K562 (cell line): Measurements from ENCODE around the gene OTOGL. TPM values are rescaled to one million over a fixed set of nuclear protein-coding genes. Genes with fewer than 3 reads are reported as not detected.

ENCODE experiments used
- ATAC-seq: fragments of 200-7000 bp; cut with Tn5 transposase; 3 replicates; pipeline ENCODE4 v1.9.1; 2020; ENCODE audit warnings: moderate library complexity
- BruUV-seq: library from RNA; stranded (reverse); fragments of 400-500 nt; replicated peaks from 2 replicates; lab custom pipeline; 2021; lab: Mats Ljungman, UMichigan
- CTCF ChIA-PET: fragments of 300-600 bp; formaldehyde crosslinking; extraction: SDS; loops from one replicate; lab custom pipeline; 2021; ENCODE audit warnings: low intra/inter-chr PET ratio; lab: Yijun Ruan, JAX
- POLR2A ChIA-PET: fragments of 300-600, 350-650 bp; sonication (Branson Sonifier 250); formaldehyde crosslinking; extraction: SDS; loops from one replicate; lab custom pipeline; 2021; ENCODE audit warnings: antibody characterized with exemption, inconsistent platforms; lab: Yijun Ruan, JAX
- DNase-seq, 4 experiments: peaks; one replicate each; pipeline versions ENCODE4 v3.0.0 to v3.0.0-alpha.2; 2011 to 2018; ENCODE audit warnings: low spot score in 3 of 4, mixed read lengths in 3 of 4; ENCODE audit errors: extremely low read depth in 1 of 4
- FAIRE-seq: peaks from 2 replicates; lab custom pipeline; 2011; peaks lifted over from hg19 to GRCh38; lab: Jason Lieb, UNC
- H2AFZ ChIP-seq: 2 replicates; pipeline ENCODE4 v1.6.0; 2011; ENCODE audit warnings: low read depth, low read length, control low read depth, inconsistent platforms
- H3K27ac ChIP-seq: fragments of 200-600 bp; 3 replicates; pipeline ENCODE4 v1.8.0; 2011; ENCODE audit warnings: low read depth, mild to moderate bottlenecking, control low read depth, inconsistent platforms, low read length, moderate library complexity, mixed read lengths; ENCODE audit errors: extremely low read depth
- H3K27me3 ChIP-seq, 2 experiments: fragments of 300-600 bp in 1 of 2; 2 replicates in 1 of 2; 3 replicates in 1 of 2; pipeline versions ENCODE4 v1.6.0 to v1.8.0; 2011; ENCODE audit warnings: inconsistent platforms in 2 of 2, low read length in 2 of 2, mild to moderate bottlenecking in 1 of 2, mixed read lengths in 1 of 2, moderate library complexity in 1 of 2; ENCODE audit not compliant: control insufficient read depth in 2 of 2, insufficient read depth in 2 of 2
- H3K36me3 ChIP-seq: fragments of 300-600 bp; 3 replicates; pipeline ENCODE4 v1.8.0; 2011; ENCODE audit warnings: mild to moderate bottlenecking, low read length, inconsistent platforms; ENCODE audit not compliant: control insufficient read depth, insufficient read depth
- H3K4me1 ChIP-seq, 2 experiments: fragments of 200-600 bp in 1 of 2; replicated peaks in 1 of 2; 2 replicates in 1 of 2; 3 replicates in 1 of 2; pipeline versions ENCODE4 v1.5.1 to v1.8.0; 2011; ENCODE audit warnings: inconsistent platforms in 2 of 2, low read length in 2 of 2, mild to moderate bottlenecking in 1 of 2, mixed read lengths in 1 of 2, moderate library complexity in 1 of 2; ENCODE audit not compliant: control insufficient read depth in 2 of 2, insufficient read depth in 2 of 2
- H3K4me2 ChIP-seq: 2 replicates; pipeline ENCODE4 v1.6.1; 2011; ENCODE audit warnings: low read length, control low read depth, inconsistent platforms, mixed read lengths; ENCODE audit not compliant: insufficient read depth
- H3K4me3 ChIP-seq: fragments of 200-600 bp; sonication (generic), shearing (Covaris generic); 2 replicates; pipeline ENCODE4 v1.5.1; 2016; ENCODE audit warnings: control low read depth, inconsistent platforms
- H3K79me2 ChIP-seq: fragments of 200-600 bp; 3 replicates; pipeline ENCODE4 v1.8.0; 2011; ENCODE audit warnings: low read length, inconsistent platforms; ENCODE audit not compliant: control insufficient read depth, insufficient read depth
- H3K9ac ChIP-seq, 2 experiments: 2 replicates each; pipeline versions ENCODE4 v1.6.0 to v1.6.1; 2011; ENCODE audit warnings: low read depth in 2 of 2, low read length in 2 of 2, control low read depth in 1 of 2, inconsistent platforms in 1 of 2, mild to moderate bottlenecking in 1 of 2, mixed read lengths in 1 of 2; ENCODE audit not compliant: insufficient read depth in 1 of 2
- H3K9me1 ChIP-seq: one replicate; pipeline ENCODE4 v1.6.0; 2011; ENCODE audit warnings: inconsistent platforms, mild to moderate bottlenecking, low read length, moderate library complexity; ENCODE audit not compliant: control insufficient read depth, insufficient read depth
- H3K9me3 ChIP-seq: replicated peaks from 2 replicates; pipeline ENCODE4 v1.5.1; 2011; ENCODE audit warnings: low read depth, low read length, inconsistent platforms; ENCODE audit not compliant: control insufficient read depth, insufficient read depth
- H4K20me1 ChIP-seq: replicated peaks from 2 replicates; pipeline ENCODE4 v1.6.1; 2011; ENCODE audit warnings: low read length, inconsistent platforms, mixed read lengths; ENCODE audit not compliant: control insufficient read depth, insufficient read depth
- ARID3A ChIP-seq: IDR thresholded peaks from 2 replicates; pipeline ENCODE4 v1.6.1; 2012; ENCODE audit warnings: low read depth, low read length, improper control_type of control experiment, borderline replicate concordance
- DDX20 ChIP-seq: fragments of 450-650 bp; IDR thresholded peaks from 2 replicates; pipeline ENCODE4 v1.6.1; 2016; ENCODE audit warnings: missing genetic modification characterization, low read depth, mild to moderate bottlenecking, missing compliant biosample characterization, moderate library complexity
- ZC3H8 ChIP-seq: fragments of 450-650 bp; IDR thresholded peaks from 2 replicates; pipeline ENCODE4 v1.6.1; 2017
- ZSCAN32 ChIP-seq: fragments of 450-650 bp; formaldehyde crosslinking; IDR thresholded peaks from 2 replicates; pipeline ENCODE4 v1.4.0; 2020; ENCODE audit warnings: mild to moderate bottlenecking, moderate library complexity
- WGBS: fragments of 100-300 bp; shearing (Covaris generic); methylation state at CpG from one replicate; pipeline ENCODE4 v1.1.6; 2016; ENCODE audit warnings: low coverage, mixed read lengths; ENCODE audit not compliant: insufficient coverage; ENCODE audit errors: missing lambda C conversion rate; 5-methylcytosine and 5-hydroxymethylcytosine counted together
- in situ Hi-C: fragments of 300-500 bp; cut with MboI; formaldehyde crosslinking; loops from 4 replicates; pipeline ENCODE4 v1.15.0; 2018; ENCODE audit warnings: inconsistent platforms, mixed read lengths
- intact Hi-C: fragments of 100-400 bp; cut with micrococcal nuclease; formaldehyde crosslinking; loops from 2 replicates; pipeline ENCODE4 v1.14.2; 2022
- polyA plus RNA-seq, 8 experiments: library from polyadenylated mRNA; depleted of rRNA in 4 of 8; stranded (reverse) in 5 of 8; unstranded in 3 of 8; fragments of >200 nt; fragmentation: Nextera tagmentation in 2 of 8; fragmentation: Illumina TruSeq in 1 of 8; extraction: Ambion mirVana in 2 of 8; extraction: Trizol in 1 of 8; gene quantifications; 2 replicates each; pipeline versions ENCODE4 v1.2.1 to v1.2.3, GENCODE V29; 2011 to 2014; ENCODE audit warnings: inconsistent platforms in 1 of 8, missing spikeins in 1 of 8
- total RNA-seq, 7 experiments: library from RNA; depleted of rRNA in 6 of 7; stranded (reverse); fragments of >200 nt in 6 of 7; fragmentation: Illumina TruSeq in 2 of 7; extraction: Trizol in 2 of 7; gene quantifications; 2 replicates each; pipeline versions ENCODE4 v1.2.1 to v1.2.3, GENCODE V29; 2011 to 2021; ENCODE audit warnings: low replicate concordance in 1 of 7
- TF ChIP-seq, protein P1 (sequence below): fragments of 450-650 bp; IDR thresholded peaks from 2 replicates; pipeline ENCODE4 v1.6.1; 2018; ENCODE audit not compliant: partially characterized antibody
- TF ChIP-seq, protein P2 (sequence below): sonication (generic); formaldehyde crosslinking; IDR thresholded peaks from 2 replicates; pipeline ENCODE4 v1.8.0; 2022; ENCODE audit warnings: missing genetic modification reagents, mild to moderate bottlenecking, borderline replicate concordance

Gene OTOGL
- total and polyA plus RNA-seq, 9 of the 15 experiments (the other 6 are each of a cell fraction or from before 2014, with no cell fraction given): 0.02 to 0.03 TPM; not detected in 7

GRCh38 chr12:80415466-80415865, 316.1 kb downstream of the OTOGL start:
- intact Hi-C loops: loop anchor here (10.0 kb wide), 1 partner anchor 1209 kb away; no protein-coding TSS in a partner anchor
- CTCF ChIA-PET: no interaction called here
- no peaks in the 10 kb centered on the region for H3K36me3 ChIP-seq
- no peaks in the 10 kb centered on the region for H3K79me2 ChIP-seq
- no peak for DNase-seq
- H3K27me3 ChIP-seq: no peaks in the 10 kb centered on the region
- FAIRE-seq: no peak
- no peak overlapping the region for H3K4me2 ChIP-seq
- WGBS: 11% methylated on average over 1 of the region's 1 CpG
- H3K4me1 ChIP-seq: no peaks in the 10 kb centered on the region
- no peak for TF ChIP-seq ZSCAN32 (CRISPR knock-in tag)
- TF ChIP-seq ZC3H8: no peak
- no peak for TF ChIP-seq ARID3A
- TF ChIP-seq, protein P1, sequence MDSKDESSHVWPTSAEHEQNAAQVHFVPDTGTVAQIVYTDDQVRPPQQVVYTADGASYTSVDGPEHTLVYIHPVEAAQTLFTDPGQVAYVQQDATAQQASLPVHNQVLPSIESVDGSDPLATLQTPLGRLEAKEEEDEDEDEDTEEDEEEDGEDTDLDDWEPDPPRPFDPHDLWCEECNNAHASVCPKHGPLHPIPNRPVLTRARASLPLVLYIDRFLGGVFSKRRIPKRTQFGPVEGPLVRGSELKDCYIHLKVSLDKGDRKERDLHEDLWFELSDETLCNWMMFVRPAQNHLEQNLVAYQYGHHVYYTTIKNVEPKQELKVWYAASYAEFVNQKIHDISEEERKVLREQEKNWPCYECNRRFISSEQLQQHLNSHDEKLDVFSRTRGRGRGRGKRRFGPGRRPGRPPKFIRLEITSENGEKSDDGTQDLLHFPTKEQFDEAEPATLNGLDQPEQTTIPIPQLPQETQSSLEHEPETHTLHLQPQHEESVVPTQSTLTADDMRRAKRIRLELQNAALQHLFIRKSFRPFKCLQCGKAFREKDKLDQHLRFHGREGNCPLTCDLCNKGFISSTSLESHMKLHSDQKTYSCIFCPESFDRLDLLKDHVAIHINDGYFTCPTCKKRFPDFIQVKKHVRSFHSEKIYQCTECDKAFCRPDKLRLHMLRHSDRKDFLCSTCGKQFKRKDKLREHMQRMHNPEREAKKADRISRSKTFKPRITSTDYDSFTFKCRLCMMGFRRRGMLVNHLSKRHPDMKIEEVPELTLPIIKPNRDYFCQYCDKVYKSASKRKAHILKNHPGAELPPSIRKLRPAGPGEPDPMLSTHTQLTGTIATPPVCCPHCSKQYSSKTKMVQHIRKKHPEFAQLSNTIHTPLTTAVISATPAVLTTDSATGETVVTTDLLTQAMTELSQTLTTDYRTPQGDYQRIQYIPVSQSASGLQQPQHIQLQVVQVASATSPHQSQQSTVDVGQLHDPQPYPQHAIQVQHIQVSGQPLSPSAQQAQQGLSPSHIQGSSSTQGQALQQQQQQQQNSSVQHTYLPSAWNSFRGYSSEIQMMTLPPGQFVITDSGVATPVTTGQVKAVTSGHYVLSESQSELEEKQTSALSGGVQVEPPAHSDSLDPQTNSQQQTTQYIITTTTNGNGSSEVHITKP: no peak
- TF ChIP-seq, protein P2, sequence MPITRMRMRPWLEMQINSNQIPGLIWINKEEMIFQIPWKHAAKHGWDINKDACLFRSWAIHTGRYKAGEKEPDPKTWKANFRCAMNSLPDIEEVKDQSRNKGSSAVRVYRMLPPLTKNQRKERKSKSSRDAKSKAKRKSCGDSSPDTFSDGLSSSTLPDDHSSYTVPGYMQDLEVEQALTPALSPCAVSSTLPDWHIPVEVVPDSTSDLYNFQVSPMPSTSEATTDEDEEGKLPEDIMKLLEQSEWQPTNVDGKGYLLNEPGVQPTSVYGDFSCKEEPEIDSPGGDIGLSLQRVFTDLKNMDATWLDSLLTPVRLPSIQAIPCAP (CRISPR knock-in tag): no peak
- TF ChIP-seq DDX20 (tag): no peak
- TF ChIP-seq, all 486 proteins: peak for 0
- Histone ChIP-seq H4K20me1 (no peaks in the 10 kb centered on the region), H2AFZ (no peak overlapping the region), H3K9me3 (no peaks in the 10 kb centered on the region), H3K9me1 (no peaks in the 10 kb centered on the region), H3K27ac (no peak overlapping the region), H3K9ac (no peak overlapping the region), H3K4me3 (no peak overlapping the region)
- no TSS peak for BruUV-seq
- ATAC-seq: no peak
- POLR2A ChIA-PET: no interaction called here
- in situ Hi-C loops: no loop called here
